GM21360 (cell line): Measurements from ENCODE around the gene SYT7.

Experiments used
- ATAC-seq: cut with Tn5 transposase; IDR thresholded peaks from one replicate; pipeline ENCODE4 v1.9.1; 2021; ENCODE audit warnings: mild to moderate bottlenecking, moderate library complexity; ENCODE audit not compliant: unreplicated experiment

SYT7 gene

DNA sequence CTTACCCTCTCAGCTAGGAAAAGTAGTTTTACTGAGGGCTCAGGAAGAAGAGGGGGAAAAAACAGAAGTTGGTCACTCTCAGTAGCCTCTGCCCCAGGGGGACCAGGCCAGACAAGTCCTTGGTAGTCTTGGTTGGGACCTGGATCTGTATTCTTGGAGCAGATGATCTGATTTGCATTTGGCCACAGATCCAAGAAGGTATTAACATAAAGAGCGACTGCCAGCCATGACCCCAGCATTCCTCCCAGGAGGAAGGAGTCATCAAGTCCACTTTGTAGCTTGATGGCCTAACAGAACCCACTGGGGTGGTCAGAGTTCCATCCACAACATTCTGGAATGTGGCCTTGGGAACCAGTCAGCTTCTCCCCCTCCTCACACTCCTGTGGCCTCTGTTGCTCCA, 78.4 kb downstream of the SYT7 start:
- ATAC-seq: no peak

GRCh38 chr11:61499816-61500491, 80.9 kb downstream of the SYT7 start:
- ATAC-seq: no peak

DNA sequence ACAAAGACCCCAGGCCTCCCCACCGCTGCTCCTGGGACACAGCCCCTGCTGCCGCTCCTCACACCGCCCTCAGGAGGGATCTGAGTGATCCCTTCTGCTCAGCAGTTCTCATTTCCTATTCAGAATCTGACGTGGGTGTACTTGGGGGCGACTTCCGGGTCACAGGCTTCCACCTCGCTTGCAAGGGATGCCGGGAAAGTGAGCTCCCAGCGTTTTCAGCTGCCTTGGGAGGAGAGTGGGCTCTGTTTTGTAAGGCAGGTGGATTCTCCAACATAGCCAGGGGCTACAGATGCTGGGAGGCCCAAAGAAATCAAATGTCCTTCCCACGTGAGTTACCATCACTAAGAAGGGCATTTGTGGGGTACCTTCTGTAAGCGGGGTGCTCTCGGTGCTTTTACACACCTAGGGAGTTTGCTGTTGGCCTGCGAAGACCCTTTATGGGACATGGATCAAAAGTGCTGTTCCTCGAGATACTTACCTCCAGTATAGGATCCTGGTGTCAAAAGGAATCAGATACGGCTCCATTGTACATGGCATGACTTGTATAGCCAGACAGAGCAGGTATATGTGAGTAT, 82.0 kb downstream of the SYT7 start:
- ATAC-seq: no peak

DNA sequence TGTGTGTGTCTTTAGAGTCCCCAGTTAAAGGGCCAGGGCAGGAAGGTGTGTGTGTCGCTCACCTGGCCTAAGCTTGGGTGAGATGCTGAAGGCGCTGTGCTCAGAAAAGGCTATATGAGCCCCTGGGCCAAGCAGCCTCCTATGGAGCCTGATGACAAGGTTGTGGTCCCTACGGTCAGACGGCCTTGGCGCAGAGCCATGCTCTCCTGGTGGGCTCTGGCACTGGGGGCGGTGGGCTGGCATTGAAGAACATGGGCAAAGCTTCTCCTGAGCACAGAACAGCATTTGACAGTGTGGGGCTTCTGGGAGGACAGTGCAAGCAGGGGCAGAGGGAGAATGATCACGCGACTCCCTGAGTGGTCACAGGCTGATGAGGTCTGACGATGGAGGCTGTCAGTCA, 83.0 kb downstream of the SYT7 start:
- no peak for ATAC-seq

DNA sequence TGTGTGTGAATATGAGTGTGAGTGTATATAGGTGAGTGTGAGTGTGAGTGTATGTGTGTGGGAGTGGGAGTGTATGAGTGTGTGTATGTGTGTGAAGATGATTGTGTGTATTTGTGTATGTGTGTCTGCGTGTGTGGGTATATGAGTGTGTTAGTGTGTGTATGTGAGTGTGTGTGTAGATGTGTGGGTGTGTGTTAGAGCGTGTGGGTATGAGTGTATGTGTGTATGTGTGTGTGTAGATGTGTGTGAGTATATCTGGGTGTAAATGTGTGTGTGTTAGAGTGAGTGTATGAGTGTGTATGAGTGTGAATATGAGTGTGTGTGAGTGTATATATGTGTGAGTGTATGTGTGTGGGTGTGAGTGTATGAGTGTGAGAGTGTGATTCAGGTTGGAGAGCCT, 83.4 kb downstream of the SYT7 start:
- ATAC-seq: no peak

DNA sequence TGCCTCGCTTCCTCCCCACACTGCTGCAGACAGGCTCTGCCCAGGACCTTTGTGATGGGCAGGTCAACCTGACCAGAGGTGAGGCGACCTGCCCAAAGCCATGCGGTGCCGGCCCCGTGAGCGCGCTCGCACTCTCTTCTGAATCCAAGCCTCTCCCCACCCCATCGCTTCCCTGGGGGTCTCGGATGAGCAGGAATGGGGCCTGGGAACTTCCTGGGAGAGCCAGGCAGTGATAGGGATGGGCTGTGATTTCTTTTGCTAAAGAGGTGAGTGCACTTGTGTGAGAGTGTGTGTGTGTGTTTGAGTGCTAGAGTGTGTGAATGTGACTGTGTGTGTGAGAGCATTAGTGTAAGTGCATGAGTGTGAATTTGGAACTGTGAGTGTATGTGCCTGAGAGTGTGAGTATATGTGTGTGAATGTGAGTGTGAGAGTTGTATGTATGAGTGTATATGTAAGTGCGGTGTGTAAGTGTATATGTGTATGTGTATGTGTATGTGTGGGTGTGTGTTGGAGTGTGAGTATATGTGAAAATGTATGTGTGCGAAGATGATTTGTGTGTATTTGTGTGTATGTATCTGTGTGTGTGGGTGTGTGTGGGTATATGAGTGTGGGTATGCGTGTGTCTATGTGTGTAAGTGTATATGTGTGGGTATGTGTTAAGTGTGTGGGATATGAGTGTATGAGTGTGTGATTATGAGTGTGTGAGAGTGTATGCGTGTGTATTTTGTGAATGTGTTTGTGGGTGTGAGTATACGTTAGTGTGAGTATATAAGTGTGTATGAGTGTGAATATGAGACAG, 84.1 kb downstream of the SYT7 start:
- ATAC-seq: no peak

DNA sequence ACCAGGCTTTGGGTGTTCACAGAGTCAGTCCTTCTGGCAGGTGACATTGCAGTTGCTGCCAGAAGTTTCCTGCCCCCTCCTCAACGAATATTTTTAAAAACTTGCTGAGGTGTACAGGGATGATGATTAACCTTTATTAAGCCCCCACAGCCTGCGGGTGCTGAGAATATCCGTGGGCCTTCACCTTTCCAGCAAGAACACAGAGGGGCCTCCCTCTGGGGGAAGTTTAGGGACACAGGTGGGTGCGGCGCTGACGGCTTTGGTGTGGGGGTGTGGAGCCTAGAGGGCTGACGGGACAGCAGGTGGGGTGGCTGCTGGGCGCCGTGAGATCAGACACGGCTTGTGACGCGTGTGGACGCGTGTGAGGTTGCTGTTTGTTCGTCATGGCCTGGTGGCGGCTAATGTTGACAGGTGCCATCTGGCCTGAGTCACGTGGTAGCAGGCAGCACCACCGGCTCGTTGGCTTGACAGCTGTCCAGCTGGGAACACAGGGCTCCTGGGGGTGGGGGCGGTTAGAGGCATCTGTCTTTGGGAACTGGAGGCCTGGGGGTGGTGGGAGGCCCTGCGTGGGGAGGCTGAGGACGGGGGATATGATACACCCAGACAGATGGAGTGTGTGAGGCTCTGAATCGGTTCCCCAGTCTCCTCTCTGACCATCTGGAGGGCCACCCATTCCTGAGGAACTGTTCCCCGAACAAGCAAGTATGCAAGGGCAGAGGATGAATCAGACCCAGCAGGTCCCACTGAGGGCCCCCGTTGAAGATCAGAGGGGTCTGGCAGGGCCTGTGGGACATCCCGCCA, 84.9 kb downstream of the SYT7 start:
- no peak for ATAC-seq

- no peak for ATAC-seq
These were observed 86.4 kb downstream of the SYT7 start for GRCh38 chr11:61494381-61494961.

DNA sequence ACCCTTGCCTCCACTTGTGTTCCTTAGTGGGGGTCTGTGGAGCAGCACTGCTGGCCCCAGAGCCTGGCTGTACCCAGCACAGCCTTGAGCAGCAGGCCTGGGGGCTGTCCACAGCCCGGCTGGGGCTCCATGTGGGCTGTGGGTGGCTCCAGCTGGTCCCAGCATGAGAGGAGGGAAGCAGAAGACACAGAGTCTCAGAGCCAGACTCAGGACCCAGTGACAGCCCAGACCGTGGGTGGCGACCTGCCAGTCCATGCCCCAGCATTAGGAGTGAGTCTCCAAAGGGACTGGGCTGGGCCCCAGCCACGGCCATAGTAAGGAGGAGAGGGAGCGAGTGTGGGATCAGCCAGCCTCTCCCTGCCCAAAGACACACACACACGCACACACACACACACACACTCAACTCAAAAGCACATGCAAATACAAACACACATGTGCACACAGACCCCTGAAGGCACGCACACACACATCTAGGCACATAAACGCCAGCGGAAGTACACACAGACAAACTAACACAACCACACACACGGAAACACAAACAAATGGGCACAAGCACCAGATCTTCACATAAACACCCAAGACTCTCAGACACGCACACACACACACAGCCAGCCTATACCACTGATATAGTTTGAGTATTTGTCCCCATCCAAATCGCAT, 89.0 kb downstream of the SYT7 start:
- no peak for ATAC-seq

DNA sequence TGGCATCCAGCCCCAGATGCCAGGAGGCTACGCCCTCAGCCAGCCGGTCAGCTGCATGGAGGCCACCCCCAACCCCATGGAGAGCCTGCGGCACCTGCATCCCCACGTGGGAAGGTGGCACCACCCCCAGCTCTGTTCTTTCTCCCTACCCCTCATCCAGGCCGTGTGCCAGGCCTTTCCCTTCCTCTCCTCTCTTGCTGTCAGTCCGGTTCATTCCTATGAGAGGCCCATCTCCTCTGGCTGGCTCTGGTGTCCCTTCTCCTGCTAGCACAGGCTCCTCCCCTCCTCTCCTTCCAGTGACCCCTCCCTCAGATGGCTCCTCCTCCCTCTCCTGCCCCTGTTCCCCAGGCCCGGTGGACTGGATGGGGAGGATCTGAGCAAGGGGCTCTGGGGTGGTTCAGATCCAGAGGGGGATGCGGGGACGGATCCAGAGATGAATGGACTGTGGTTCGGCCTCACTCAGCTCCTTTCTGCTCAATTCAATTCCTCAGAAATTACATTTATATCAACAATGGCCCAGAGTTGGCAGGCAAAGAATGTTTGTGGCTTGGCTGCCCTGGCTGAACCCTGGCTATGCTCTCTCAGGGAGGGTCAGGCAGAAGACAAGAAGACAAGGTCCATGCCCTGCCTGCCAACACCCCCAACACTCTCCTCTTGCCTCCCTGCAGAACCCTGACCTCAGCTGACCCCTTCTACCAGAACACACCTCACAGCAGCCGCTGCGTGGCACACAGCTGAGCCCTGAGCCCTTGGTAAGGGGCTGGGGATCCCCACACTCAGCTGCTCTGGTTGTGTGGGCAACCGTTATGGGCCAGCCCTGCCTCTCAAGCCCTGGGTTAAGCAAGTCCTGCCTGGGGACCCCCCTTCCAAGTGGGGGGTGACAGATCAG, 90.8 kb downstream of the SYT7 start:
- ATAC-seq: no peak

DNA sequence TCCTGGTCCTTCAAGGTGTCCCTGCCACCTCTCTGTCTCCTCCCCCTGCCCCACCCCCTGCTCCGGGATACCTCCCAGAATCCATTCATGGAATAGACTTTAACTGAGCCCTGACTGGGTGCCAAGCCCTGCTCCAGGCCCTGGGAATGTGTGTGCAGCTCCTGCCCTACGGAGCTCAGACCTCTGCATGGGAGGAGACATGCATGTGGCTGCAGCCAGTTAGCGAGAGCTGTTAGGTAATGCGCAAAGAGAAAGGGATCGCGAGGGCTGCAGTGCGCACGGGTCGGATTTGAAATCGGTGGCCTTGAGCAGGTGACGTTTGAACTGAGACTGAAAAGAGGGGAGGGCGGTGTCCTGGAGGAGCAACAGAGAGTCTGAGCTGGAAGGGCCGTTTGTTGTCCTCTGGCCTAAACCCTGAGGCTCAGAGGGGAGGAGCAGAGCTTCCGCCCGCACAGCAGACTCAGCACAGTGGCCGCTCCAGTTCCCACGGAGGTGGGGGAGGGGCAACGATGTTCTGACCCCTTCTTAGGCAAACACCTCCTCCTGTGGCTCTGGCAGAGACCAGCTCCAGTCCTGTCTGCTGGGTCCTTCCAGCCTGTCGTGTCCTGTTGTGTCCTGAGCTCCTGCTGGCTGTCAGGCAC, 92.1 kb downstream of the SYT7 start:
- no peak for ATAC-seq

- ATAC-seq: no peak
These were observed 93.4 kb downstream of the SYT7 start for GRCh38 chr11:61487342-61488025.

DNA sequence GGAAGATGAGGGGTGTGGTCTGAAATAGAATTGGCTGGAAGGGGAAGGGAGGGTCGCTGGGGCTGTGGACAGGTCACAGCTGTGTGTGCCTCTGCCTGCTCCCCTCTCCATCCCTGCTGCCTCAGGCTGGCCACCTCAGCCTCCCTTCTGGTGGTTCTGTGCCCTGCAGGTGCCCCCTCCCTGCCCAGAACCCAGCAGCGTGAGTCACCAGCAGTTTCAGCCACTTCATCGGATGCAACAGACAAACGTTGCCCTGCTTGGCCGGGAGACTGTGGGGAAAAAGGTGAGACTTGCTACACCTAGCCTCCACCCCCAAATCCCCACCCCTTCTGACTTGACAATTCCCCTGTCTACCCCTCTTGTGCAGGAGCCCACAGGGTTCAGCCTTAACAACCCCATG, 94.1 kb downstream of the SYT7 start:
- no peak for ATAC-seq

GRCh38 chr11:61486011-61486620, 94.8 kb downstream of the SYT7 start:
- no peak for ATAC-seq

- no peak for ATAC-seq
These were observed 95.8 kb downstream of the SYT7 start for GRCh38 chr11:61485080-61485479.

DNA sequence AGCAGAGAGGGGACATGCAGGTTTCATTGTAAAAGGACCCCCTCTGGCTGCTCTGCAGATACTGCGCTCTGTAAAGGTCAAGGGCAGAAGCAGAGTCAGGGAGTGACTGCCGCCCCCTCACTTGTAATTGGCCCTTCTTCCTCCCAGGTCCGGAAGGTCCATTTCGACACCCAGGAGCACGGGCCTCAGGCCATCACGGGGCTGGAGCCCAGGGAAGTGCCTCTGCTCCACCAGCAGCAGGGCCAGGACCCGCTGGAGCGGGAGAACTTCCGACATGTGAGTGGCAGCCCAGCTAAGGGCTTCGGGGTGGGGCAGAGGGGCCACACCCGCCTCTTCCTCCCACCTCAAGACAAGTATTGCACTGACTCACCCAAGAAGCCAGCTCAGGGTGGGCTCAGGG, 96.3 kb downstream of the SYT7 start:
- ATAC-seq: no peak

DNA sequence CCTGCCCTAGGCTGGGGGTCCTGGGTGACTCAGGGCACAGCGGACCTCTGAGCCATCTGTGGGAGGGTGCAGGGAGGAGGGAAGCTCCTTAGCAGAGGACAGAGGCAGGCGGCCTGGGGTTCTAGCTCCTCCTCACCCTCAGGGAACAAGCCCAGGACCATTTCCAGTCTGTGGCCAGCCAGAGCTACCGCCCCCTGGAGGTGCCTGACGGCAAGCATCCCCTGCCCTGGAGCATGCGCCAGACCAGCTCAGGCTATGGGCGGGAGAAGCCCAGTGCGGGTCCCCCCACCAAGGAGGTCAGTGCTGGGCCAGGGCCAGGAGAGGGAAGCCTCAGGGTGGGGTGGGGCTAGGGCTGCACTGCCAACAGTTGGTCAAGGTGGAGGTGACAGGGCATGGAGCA, 98.4 kb downstream of the SYT7 start:
- no peak for ATAC-seq

DNA sequence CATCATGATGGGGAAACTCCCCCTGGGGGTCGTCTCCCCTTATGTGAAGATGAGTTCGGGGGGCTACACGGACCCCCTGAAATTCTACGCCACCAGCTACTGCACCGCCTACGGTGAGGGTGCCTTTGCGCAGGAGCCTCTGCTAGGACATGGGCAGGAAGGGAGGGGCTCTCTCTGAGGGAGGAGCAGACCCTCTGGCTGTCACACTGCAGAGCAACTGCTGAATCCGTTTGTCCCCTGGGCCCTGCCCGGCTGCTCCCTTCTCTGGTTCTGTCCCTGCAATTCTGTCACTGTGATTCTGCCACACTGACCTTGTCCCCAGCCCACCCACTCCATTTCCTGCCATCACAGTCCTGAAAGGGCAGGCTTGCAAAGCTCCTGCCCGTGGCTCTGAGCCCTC, 99.1 kb downstream of the SYT7 start:
- no peak for ATAC-seq
